IPS-NIHi7 (cell line): ENCODE data around the gene DNAH1.

Experiments
- DNase-seq: peaks from one replicate; pipeline ENCODE4 v3.0.0; 2012; ENCODE audit warnings: mixed read lengths; ENCODE audit errors: extremely low spot score

Gene DNAH1

DNA sequence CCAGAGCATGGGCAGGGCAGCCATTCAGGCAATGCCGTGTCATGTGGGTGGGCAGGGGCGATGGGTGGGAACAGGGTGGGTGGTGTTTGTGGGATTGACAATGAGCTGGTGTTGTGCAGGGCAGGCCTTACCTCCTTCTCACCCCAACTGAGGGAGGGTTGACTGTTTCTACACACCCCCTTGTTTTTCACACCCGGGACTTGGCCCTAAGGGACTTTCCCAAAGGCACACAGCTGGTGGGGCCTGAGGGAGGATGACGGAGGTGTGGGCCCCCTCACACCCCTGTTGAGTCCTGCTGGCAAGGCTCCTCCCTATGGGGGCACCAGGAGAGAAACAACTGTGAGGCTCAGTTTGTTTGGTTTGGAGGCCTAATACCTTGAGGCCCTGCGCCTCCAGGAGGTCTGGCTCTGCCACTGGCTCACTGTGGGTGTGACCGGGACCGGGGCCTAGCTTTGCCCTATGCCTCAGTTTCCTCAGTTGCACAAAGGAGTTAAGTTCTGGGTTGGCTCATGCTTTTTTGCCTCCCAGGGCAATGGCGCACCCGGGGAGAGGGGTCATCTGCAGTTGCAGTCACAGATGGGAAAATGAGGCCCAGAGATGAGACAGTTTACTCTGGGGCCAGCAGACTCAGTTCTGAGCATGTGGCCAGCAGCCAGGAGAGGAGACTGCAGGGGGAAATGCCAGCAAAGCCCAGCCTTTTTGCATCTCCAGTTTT is 5.1 kb upstream of the DNAH1 start:
- no peak for DNase-seq

DNA sequence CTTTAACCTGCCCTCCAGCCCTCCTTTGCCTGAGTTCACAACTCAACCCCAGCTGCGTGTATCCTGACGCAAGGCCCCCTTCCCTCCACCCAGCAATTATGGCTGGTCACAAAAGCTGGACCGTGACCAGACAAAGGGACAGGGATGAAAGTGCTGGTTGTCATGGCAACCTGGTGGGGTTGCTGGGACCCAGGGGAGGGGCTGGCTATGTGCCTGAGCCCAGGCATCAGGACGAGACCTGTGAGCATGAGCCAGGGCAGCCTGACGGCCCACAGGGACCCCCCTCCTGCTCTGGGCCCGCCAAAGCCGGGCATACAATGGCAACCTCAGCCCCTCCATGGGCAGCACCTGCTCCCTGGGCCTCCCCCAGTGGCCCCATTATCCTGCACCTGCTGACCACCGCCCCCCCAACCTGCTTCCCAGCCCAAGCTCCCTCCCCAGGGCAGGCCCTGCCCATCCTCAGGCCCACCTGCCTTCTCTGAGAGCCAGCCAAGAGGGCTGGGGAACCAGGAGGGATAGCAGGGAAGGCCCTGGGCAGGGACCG is 4.5 kb upstream of the DNAH1 start:
- no peak for DNase-seq

DNA sequence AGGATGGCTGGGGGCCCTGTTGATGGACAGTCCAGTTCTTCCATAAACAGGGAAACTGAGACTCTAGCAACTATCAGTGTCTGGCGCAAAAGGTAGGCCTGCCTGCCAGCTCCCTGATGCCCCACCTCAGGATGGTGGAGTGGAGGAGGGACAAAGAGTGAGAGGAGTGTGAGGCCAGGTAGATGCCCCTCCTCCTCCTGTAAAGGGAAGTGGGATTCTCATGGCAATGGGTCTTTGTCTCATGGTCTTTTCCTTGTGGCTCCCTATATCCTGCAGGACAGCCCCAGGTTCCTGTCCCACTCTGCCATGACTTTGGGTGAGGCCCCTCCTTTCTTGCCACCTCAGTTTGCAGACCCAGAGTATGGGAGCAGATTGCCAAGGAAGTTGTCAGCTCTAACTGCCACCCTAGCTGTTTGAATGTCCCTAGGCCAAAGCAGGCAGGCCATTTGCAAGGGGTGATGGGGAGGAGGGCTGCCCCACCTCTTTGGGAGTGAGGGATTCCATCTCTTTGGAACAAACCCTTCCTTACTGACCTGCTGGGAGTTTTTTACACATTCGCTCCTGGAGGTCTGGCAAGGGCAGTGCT is 2.8 kb upstream of the DNAH1 start:
- no peak for DNase-seq

DNA sequence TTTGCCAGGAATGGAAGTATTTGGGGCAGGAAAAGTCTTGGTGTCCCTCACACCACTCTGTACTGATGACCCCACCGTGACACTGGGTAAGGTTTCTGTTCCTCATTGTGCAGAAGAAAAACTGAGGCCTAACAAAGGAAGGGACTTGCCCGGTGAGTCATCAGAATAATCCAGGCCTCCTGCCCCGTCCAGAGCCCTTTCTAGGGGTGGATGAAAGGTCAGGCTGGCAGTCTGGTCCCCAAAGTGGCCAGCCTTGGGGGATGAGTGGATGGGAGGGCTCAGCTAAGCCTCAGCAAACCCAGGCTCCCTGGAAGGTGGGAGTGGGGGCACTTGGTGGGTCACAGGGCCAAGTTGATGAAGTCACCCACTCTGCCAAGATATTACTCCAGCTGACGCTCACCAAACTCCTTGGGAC is 2.3 kb upstream of the DNAH1 start:
- DNase-seq, result no peak

DNA sequence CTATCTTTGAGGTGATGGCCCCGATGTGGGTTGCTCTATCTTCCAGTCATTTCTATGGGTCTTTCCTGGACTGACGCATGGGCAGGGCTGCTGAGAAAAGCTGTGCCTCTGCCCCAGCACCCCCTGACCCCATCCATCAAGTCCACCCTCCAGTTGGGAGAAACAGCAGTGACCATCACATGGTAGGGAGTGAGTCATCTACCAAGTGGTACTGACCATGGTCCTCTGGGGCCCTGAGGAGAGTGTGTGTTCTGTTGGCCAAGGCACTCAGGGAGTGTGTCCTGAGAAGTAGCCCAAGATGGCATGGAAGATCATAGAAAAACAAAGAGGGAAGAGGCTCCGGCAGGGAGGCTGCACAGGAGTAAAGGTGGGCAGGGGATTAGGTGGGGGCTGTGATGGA is 1.6 kb upstream of the DNAH1 start:
- DNase-seq, result no peak

DNA sequence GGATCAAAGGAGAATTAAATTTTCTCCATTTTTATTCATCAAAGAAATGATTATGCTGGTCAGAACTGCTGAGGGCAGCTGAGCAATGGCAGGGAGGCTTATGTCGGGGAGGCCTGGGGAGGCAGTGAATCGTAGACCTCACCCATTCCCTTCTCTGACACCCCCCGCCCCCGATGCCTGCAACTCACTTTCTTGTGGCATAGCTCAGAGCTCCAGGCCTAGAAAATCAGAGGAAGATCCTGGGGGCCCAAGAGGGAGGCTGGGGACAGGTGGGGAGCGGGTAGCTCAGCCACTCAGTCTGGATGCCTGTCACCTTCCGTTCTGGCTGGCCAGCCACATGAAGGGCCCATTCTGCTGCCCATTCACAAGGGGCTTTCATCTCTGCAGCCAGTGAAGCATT is 1.1 kb upstream of the DNAH1 start:
- DNase-seq, result no peak

DNA sequence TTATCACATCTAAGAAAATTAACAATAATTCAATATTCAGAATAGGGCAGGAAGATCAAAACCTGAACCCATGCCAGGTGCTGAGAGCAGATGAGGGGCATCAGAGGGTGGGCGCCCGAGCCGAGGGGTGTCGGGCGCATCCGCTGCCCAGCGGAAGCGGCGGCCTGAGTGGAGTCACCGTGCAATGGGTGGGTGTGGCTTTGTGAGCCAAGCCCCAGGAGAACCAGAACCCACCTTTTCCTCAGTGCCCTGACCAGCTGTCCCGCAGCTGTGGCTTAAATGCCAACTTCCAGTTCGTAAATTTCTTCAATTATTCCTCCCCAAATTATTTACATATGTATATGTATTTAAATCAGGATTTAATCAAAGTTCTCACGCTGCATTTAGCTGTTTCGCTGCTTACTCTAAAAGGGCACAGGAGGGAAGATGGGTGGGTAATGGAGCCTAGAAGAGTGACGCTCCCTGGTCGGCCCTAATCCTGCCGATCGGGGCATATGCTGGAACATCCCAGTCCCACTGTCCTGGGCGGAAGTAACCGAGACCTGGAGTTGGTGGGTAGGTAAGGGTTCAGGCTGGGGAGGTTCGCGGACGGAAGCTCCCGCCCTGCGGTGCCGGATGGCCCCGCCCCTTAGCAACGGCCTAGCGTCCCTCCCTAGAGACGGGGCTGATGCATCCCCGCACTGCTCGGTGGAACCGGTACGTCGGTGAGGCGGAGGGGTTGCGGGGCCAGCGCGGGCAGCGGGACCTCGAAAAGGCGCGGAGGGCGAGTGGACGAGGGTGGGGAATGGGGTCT is 1.3 kb downstream of the DNAH1 start:
- DNase-seq, result peak; percentile 99

DNA sequence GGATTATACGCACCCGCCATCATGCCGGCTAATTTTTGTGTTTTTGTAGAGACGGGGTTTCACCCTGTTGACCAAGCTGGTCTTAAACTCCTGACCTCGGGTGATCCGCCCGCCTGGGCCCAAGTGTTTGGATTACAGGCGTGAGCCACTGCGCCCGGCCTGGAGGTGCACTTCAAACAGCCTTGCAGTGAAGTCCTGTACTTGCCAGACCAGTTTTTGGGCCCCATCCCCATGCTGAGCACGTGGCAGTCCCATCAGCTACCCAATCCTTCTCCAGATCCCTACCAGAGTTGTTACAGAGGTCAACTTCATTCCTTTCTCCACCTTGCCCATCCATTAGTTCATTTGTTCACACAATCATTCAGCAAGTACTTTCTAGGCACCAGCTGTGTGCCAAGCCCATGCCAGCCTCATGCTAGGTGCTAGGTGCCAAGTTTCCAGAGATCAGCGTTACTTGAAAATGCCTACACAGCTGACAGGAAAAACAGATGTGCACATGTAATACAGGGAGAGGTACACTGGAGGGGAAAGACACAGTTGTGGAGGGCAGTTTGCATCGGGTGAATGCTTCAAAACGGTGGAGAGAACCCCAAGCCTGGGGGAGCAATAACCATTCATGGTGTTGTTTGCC is 2.2 kb downstream of the DNAH1 start:
- DNase-seq, result no peak

DNA sequence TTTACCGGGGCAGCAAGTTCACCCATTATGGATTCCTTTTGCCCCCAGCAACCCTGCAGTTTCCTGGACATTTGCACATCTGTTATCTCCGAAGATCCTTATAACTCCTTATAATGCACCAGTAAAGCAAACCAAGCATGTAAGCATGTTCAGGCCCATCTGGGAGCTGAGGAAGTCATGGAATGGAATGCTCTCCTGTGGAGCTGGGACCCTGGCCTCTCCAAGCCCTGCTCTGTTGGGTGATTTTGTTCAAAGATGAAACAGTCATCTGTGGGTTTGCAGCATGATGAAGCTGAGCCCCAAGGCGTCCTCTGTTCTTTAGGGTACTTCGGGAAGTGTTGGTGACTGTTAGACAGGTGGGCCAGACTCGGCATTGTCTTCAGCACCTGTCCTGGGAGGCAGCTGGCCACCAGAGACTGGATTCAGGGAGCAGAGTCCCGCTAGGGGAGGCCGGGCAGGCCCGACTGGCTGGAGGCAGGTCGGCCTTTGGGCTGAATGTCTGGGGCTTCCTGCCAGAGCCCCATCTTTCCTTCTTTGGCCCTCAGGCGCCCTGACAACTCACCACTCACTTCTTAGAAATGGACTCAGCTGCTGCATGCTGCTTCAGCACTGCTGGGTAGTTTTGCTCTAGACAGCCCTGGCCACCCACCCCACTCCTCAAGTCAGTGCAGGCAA is 3.9 kb downstream of the DNAH1 start:
- no peak for DNase-seq

DNA sequence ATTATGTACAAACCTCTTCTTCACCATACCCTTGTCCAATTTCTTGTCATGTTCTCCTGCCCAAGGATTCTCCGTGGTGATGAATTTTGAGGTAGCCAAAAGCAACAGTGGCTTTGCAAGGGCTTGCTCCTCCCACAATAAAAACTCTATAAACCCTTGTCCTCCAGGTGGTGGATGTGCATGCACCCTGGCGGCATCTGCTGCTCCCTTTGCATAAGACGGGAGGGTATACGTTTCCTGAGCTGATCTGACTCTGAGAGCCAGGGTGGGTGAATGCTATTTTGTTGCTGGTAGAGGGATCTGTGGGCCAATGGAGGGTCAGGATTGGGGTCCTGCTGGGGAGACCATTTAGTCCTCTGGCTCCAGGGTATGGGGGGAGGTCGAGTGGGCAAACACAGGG is 5.4 kb downstream of the DNAH1 start:
- no peak for DNase-seq

DNA sequence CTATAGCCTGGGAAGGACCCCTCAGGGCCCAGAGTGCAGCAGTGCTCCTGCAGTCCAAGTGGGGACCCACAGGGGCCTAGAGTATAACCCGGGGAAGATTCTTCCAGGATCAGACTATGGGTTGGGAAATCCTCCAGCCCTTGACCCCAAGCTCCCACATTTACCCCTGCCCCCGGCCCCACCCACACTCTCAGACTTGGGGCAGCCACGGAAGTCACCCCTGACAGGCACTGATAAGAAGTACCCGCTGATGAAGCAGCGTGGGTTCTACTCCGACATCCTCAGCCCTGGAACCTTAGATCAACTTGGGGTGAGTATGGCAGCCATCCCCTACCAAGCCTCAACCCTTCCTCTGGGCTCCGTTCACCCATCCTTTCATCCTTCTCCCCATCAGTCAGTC is 6.3 kb downstream of the DNAH1 start:
- DNase-seq, result no peak

DNA sequence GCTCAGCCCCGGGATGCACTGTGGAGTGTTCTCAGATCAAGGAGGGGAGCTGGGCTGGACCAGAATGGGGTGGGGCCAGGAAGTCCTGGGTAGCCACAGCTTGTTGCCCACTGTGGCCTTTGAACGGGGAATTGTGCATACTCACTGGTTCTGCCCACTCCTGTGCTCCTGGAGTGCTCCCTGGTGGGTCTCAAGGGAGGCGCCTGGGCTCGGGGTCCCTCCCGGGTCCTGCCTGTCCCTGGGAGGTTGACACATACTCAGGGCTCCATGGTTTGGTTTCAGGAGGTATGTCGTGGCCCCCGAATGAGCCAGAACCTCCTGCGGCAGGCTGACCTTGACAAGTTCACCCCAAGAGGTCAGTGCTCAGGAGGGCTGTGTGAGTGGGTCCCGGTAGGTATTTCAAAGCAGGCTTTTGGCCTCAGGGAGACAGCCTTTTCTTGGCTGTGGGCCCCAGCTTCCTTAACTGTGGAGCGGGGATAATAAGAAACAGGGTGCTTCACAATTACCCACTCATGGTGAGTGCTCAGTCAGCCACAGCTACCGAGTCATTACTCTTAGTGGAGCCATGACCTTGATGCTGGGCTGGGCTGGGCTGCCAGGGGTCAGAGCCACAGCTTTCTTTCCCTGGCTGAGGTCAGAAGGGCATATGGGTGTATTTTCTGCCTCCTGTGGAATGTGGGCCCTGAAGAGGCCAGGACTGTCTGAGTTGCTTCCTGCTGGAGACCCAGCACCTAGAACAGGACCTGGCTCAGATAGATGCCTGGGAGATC is 7.6 kb downstream of the DNAH1 start:
- DNase-seq, result no peak

DNA sequence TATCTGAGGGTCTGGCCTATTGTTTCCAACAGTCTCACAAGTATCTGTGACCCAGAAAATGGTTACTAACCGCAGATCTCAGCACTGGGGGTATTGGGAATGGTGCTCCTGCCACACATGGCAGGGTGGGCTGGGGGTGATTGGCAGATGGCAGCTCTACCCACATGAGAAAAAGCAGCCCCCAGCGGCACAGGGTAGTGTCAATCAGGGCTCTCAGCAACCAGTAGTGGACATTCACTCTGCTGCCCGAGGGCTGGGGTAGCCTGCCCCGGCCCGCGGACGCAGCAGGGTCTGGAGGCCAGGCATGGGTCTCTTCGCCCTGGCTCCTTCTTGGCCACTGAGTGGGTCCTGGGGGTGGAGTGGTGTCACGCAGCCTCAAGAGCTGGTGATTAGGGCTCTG is 8.6 kb downstream of the DNAH1 start:
- DNase-seq, result no peak

DNA sequence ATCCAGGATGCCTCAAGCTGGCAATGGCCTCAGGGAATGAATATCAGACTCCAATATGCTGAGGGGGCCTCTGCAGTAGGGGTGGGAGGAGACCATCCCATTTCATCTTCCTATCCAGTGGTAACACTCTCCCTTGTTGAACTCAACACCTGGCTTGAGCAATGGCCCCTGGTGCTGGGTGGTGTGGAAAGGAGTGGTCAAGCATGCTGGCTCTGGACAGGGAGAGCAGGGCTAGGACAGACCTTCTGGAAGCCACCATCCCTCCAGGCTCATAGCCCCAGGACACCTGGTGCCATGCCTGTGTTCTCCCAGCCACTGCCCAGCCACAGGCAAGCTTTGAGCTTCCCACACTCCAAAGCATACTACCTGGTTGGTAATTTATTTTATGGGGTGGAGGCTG is 9.6 kb downstream of the DNAH1 start:
- DNase-seq, result no peak

DNA sequence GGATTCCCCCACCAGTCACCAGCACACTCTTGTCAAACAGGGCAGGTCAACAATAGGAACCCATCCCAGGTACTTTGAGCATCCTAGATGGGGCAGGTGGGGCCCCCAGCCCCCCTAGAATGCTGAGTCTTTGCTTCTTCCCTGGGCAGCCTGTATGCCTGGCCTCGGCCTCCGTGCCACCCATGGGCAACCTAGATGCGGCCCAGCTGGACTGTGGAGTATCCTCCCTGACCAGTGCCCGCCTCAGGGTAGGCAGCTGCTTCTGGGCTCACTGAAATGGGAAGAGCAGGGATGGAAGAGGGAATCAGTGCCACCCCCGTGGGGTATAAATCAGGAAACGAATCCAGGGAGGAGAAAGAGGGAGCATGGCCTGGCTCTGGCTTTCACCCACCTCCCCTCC is 10.9 kb downstream of the DNAH1 start:
- no peak for DNase-seq

DNA sequence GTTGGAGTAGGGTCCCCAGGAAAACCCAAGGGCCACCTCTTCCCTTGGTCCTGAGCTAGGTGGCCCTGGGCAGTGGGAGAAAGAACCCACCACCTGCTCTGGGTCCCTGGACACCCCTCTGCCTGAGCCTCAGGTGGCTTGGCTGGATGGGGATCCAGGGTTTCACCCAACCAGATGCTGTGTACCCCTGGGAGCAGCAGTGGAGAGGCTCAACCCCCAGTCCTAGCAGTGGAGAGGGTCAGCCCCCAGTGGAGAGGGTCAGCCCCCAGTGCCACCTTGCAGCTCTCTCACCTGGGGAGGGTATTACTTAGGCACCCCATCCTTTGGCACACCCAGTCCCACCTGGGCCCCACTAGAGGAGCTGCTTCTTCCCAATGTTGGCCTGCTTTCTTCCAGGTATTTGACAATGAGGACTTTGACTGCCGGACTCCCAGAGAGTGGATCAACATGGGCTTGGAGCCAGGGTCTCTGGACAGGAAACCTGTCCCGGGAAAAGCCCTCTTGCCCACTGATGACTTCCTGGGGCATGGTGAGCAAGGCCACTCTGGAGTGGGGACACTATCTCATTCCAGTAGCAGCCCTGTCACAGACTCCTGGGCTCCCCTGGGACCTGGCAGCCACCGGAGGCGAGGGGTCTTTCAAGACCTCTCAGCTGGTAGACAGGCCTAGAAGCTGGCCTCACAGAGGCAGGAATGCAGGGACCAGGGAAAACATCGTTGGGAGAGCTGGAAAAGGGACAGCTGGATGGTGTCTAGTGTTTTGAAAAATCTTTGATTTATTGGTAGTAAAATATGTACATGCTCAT is 11.6 kb downstream of the DNAH1 start:
- no peak for DNase-seq

DNA sequence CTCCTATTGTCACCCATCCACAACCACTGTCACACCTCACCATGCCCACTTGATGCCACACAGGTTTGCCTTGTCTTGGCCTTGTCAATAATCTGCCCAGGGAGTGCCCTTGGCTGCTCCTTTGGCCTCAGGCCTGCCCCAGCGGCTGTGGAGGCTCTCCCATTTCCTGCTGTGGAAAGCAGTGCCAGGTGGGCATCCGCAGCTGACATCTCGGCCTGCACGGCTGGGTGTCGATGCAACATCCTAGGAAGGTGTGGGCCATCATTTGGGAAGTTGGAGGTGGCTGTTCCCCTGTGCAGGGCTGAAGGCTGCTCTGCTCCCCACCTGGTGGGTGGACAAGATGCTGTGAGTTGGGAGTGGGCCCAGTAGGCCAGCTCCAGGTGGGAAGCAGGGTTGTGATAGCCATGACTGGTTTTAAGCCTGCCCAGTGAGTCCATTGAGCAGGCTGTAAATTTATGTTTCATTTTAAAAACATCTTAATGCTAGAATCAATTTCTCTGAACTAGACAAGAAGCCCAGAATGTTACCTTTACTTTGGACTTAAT is 12.5 kb downstream of the DNAH1 start:
- DNase-seq, result no peak

DNA sequence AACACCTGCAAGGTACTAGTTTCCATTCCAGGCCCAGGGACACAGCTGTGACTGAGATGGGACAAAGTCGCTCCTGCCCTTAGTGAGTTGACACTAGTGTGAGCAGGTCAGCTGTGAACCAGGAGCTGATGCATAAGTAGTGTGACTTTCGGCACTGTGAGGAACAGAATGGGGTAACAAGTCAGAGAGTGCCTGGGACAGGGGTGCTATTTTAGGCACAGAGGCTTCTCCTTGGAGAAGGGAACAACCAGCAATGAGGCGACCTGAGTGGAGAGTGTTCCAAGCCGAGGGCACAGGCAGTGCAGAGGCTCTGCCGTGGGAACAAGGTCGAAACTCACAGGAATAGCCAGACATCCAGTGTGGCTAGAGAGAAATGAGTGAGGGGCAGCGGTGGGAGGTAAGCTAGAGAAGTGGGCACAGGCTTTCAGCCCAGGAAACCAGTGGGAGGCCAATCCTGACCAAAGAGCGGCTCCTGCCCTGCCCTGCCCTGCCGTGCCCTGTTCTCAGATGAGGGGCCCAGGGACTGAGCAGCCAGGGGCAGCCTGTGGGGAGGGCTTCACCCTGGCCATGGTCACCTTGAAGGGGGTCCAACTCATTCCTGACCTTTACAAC is 14.2 kb downstream of the DNAH1 start:
- DNase-seq, result no peak

DNA sequence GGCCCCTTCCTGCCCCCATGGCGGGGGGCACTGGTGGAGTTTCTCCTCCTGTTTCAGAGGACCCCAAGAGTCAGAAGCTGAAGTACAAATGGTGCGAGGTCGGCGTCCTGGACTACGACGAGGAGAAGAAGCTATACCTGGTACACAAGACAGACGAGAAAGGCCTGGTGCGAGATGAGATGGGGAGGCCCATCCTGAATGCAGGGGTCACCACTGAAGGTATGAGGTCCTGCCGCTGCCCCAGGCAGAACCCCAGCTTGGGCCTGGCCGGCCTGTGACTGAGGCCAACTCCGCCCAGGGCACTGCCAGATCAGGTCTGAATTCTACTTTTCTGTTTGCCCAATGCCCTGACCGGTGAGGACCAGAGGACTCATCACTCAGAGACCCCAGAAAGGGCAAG is 15.0 kb downstream of the DNAH1 start:
- no peak for DNase-seq
